Mucosa of descending colon (tissue), 3 donors: ENCODE measurements around the gene DHRS7B. TPM values are rescaled to one million over a fixed set of nuclear protein-coding genes. Genes with fewer than 3 reads are reported as not detected.
"Not testable (repeated sequence)": the region's sequence is repeated elsewhere in the genome, so short reads cannot be mapped to it uniquely, and the experiment has no call there.

Source experiments
- ATAC-seq: fragments of 200-7000 bp; cut with Tn5 transposase; one replicate; pipeline ENCODE4 v1.9.1; 2020; ENCODE audit warnings: mild to moderate bottlenecking, moderate library complexity
- DNase-seq, 3 donors: peaks; one replicate each; pipeline ENCODE4 v3.0.0-alpha.2; 2020
- H3K36me3 ChIP-seq: fragments of 200-600 bp; one replicate; pipeline ENCODE4 v1.8.0; 2021; ENCODE audit warnings: low read depth, mild to moderate bottlenecking
- H3K4me1 ChIP-seq: fragments of 200-600 bp; one replicate; pipeline ENCODE4 v1.8.0; 2021; ENCODE audit warnings: low read depth, mild to moderate bottlenecking
- H3K4me3 ChIP-seq: fragments of 200-600 bp; one replicate; pipeline ENCODE4 v1.8.0; 2021; ENCODE audit warnings: mild to moderate bottlenecking
- H3K9me3 ChIP-seq: fragments of 200-600 bp; one replicate; pipeline ENCODE4 v1.8.0; 2021; ENCODE audit warnings: mild to moderate bottlenecking
- intact Hi-C, 2 donors: fragments of 100-400 bp; cut with DNase I in 1 of 2; cut with micrococcal nuclease in 1 of 2; formaldehyde crosslinking; loops; one replicate each; pipeline versions ENCODE4 v1.11.0 to v1.11.1; 2022; cut with DNase I, micrococcal nuclease
- long read RNA-seq, 2 donors: library from polyadenylated mRNA; unstranded; transcript quantifications; one replicate each; pipeline ENCODE4 v2.0.0, GENCODE V29; 2019 to 2021
- total RNA-seq, 3 donors: library from RNA; stranded (reverse); fragmentation: NEBNext Ultra II Directional in 2 of 3; extraction: Animal tissue kit (Norgen Biotek cat#: 25700) in 2 of 3; gene quantifications; one replicate each; pipeline versions ENCODE4 v1.2.1 to v1.2.4, GENCODE V29; 2021 to 2023
- TF ChIP-seq, protein P1 (sequence below): fragments of 200-600 bp; IDR thresholded peaks from one replicate; pipeline ENCODE4 v1.8.0; 2022; ENCODE audit warnings: antibody characterized with exemption, mild to moderate bottlenecking
- donor health status: DM: no; HTN: no; CAD: no; lungs with moderate emphysema.
- donor health status: DM: no; HTN: no; CAD: no.
- donor health status: DM: no; HTN: yes; CAD: no.

DHRS7B gene, protein sequence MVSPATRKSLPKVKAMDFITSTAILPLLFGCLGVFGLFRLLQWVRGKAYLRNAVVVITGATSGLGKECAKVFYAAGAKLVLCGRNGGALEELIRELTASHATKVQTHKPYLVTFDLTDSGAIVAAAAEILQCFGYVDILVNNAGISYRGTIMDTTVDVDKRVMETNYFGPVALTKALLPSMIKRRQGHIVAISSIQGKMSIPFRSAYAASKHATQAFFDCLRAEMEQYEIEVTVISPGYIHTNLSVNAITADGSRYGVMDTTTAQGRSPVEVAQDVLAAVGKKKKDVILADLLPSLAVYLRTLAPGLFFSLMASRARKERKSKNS
- 10 to 100 TPM; 21.9 to 34.0 (median 30.2) TPM for total RNA-seq
- long read RNA-seq, donor 1, transcript DHRS7B-202 (7 exons, 2,175 nt): major isoform, 25 of 31 reads
- long read RNA-seq, donor 1, partial matches to known transcripts: 1 of 31 reads
- long read RNA-seq, donor 1, other reads (novel, unspliced or antisense): 1 of 31 reads
- long read RNA-seq, donor 2, transcript DHRS7B-202 (7 exons, 2,175 nt): major isoform, 47 of 63 reads
- long read RNA-seq, donor 2, transcript DHRS7B-201 (6 exons, 1,567 nt): minor isoform, 10 of 63 reads
- long read RNA-seq, donor 2, partial matches to known transcripts: 0 of 63 reads
- long read RNA-seq, donor 2, other reads (novel, unspliced or antisense): 4 of 63 reads

DNA sequence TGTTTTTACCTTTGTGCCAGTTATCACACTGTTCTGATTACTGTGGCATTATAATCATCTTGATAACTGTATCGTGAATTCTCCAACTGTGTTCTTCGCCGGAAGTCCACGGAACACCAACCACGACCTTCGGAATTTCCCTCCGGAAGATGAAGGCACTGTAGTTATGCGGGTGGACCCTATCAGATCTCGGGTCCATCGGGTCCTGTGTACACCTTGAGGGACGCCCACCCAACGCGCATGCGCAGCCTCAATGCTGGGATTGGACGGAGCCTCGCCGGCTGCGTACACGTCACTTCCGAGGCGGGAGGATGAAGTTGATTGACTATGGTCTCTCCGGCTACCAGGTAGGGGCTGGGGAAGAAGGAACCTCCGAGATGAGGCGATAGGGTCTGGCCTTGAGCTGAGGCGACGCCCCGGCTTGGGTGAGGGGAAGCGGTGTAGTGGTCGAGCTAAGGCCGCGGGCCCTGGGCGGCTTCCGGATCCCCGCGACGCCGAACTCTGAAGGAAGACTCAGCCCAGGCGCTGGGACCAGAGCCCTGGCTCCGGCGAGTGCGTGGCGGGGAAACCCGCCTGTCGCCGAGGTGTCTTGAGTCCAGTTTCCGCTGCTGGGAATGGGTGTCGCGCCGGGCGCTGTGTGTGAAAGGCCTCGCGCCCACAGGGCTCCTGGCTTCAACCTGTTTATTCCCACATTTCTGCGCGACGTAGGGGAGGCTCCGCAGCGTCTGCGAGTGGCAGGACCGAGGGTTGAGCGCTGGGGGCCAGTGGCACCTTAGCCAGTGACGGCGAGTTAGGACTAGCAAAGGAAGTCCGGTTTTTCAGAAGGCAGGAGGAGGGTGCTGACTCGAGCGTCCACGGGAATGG, at the start of gene DHRS7B:
Gene DHRS7B, plus strand, starts transcription at position 320 of the 864 bp plus-strand sequence. Its CDS starts 8 bp downstream, at position 328.
- DNase-seq (peak; percentile 97 to 99 (median 98)), ATAC-seq (peak; percentile 98)
- intact Hi-C loops: loop anchor here (10.0 kb wide), 3 partner anchors 88 to 388 kb away; partner anchors contain the start of gene TMEM11 (in 2 of the 2)
- TF ChIP-seq, protein P1, sequence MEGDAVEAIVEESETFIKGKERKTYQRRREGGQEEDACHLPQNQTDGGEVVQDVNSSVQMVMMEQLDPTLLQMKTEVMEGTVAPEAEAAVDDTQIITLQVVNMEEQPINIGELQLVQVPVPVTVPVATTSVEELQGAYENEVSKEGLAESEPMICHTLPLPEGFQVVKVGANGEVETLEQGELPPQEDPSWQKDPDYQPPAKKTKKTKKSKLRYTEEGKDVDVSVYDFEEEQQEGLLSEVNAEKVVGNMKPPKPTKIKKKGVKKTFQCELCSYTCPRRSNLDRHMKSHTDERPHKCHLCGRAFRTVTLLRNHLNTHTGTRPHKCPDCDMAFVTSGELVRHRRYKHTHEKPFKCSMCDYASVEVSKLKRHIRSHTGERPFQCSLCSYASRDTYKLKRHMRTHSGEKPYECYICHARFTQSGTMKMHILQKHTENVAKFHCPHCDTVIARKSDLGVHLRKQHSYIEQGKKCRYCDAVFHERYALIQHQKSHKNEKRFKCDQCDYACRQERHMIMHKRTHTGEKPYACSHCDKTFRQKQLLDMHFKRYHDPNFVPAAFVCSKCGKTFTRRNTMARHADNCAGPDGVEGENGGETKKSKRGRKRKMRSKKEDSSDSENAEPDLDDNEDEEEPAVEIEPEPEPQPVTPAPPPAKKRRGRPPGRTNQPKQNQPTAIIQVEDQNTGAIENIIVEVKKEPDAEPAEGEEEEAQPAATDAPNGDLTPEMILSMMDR: no peak
- H3K4me1 ChIP-seq: peaks cover 12% of the 10 kb centered on the region
- H3K9me3 ChIP-seq: no peaks in the 10 kb centered on the region
- no peaks in the 10 kb centered on the region for H3K36me3 ChIP-seq
- peak within 1 kb of the TSS; percentile 74 for H3K4me3 ChIP-seq

DNA sequence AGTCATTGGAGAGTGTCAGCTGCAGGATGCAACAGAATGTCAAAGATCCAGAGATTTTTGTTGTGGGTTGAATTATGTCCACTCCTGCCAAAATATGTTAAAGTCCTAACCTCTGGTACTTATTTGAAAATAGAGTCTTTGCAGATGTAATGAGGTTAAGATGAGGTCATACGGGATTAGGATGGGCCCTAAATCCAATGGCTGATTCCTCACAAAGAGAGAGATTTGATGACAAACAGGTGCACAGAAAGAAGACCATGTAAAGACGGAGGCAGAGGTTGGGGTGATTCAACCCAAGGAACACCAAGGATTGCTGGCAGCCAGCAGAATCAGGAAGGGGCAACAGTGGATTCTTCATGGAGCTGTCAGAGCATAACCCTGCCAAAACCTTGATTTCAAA, 49.5 kb upstream of the DHRS7B start:
- no peak for ATAC-seq
- DNase-seq: no peak
- H3K9me3 ChIP-seq: no peaks in the 10 kb centered on the region
- TF ChIP-seq, protein P1: no peak
- no peaks in the 10 kb centered on the region for H3K4me1 ChIP-seq
- intact Hi-C loops: no loop called here
- no peaks in the 10 kb centered on the region for H3K36me3 ChIP-seq
- H3K4me3 ChIP-seq: no peak overlapping the region

DNA sequence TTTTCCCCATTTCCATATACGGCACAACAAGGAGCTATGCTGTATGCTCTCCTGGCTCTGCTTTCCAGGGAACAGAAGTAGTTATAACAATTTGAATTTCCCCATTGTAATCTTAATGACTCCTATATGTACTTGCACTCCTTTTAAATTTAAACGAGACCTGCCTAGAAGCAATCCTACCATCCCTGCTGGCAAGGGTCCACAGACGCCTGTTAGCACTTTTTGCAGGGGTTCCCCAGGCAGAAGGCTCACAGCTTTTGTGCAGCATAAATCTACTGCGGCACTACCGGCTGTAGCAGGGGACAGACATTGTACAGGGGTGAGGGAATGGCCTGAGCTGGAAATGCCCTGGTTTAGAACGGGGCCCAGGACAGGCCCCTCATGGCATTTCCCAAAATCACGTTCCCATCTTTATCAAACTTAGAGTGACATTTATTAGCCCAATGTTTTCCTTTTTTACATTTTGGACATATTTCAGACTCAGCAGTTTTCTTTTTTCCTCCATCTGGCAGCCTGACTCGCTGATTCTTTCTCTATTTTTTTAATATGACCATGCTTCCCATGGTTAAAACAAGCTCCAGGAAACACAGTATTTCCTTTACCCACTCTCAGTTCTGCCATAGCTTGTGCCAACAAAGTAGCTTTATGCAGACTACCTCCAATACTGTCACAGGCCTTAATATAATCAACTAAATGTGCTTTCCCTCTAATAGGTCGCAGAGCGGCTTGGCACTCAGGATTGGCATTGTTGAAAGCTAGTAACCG, 48.6 kb upstream of the DHRS7B start:
- ATAC-seq (no peak), DNase-seq (no peak)
- TF ChIP-seq, protein P1: no peak
- no peaks in the 10 kb centered on the region for H3K4me1 ChIP-seq
- H3K9me3 ChIP-seq: no peaks in the 10 kb centered on the region
- no peak overlapping the region for H3K4me3 ChIP-seq
- no peaks in the 10 kb centered on the region for H3K36me3 ChIP-seq
- intact Hi-C loops: no loop called here

DNA sequence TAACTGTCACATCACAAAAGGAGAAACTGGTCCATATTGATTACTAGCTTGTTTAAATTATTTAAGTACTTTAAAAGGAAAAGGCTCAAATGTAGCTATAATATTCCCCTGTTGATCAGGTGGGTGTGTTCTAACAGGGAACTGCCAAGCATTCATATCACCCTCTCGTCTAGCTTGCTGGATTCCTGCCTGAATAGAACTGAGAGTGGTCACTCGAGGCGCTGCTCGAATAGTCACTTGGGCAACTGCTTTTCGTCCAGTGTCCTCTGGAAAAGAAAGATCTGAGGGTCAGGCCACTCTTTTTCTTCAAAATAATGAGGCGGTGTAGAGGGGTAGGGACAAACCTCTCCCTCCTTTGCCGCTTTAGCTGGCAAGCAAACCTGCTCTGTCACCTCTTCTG, 47.6 kb upstream of the DHRS7B start:
- ATAC-seq: no peak
- no peak overlapping the region for H3K4me3 ChIP-seq
- TF ChIP-seq, protein P1: no peak

DNA sequence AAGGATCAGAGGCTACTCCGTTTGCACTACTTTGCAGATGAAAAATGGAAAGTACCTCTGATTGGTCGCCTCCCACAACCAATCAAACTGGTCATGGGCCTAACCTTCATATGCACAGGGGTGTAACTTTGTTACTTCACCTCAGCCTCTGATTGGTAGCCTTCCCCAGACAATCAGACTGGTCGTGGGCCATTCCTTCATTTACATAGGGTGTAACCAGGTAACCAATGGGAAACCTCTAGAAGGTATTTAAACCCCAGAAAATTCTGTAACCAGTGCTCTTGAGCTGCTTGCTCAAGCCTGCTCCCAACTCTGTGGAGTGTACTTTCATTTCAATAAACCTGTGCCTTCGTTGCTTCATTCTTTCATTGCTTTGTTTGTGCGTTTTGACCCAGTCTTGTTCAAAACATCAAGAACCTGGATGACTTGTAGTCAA, 44.7 kb upstream of the DHRS7B start:
- Histone ChIP-seq H3K4me3 (no peak overlapping the region), H3K4me1 (no peaks in the 10 kb centered on the region), H3K36me3 (no peaks in the 10 kb centered on the region), H3K9me3 (no peaks in the 10 kb centered on the region)
- intact Hi-C loops: no loop called here
- DNase-seq: no peak
- no peak for ATAC-seq
- TF ChIP-seq, protein P1: no peak

More for the DNA sequence above, 47.6 kb upstream of the DHRS7B start:
- intact Hi-C loops: no loop called here
- Histone ChIP-seq H3K4me1 (no peaks in the 10 kb centered on the region), H3K9me3 (no peaks in the 10 kb centered on the region), H3K36me3 (no peaks in the 10 kb centered on the region)
- no peak for DNase-seq

DNA sequence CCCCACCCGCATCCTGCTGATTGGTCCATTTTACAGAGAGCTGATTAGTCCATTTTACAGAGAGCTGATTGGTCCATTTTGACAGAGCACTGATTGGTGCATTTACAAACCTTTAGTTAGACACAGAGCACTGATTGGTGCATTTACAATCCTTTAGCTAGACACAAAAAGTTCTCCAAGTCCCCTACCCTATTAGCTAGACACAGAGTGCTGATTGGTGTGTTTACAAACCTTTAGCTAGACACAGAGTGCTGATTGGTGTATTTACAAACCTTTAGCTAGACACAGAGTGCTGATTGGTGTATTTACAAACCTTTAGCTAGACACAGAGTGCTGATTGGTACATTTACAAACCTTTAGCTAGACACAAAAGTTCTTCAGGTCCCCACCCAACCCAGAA, 41.5 kb upstream of the DHRS7B start:
- H3K9me3 ChIP-seq, H3K36me3 ChIP-seq, H3K4me1 ChIP-seq, DNase-seq, intact Hi-C loops, H3K4me3 ChIP-seq, ATAC-seq: not testable (repeated sequence)
